NCI-H510A (cell line): ENCODE measurements around the gene FUT1.
"Not testable (repeated sequence)": the region's sequence is repeated elsewhere in the genome, so short reads cannot be mapped to it uniquely, and the experiment has no call there.

Experiments
- DNase-seq: peaks from one replicate; lab custom pipeline; 2025; lab: John Stamatoyannopoulos, UW

The FUT1 gene

GRCh38 chr19:48768994-48769713, 16.7 kb upstream of the FUT1 start:
- no peak for DNase-seq

GRCh38 chr19:48768171-48768753, 15.8 kb upstream of the FUT1 start:
- DNase-seq: not testable (repeated sequence)

- not testable (repeated sequence) for DNase-seq
These were observed 13.4 kb upstream of the FUT1 start for GRCh38 chr19:48765816-48766215.

- no peak for DNase-seq
These were observed 8.2 kb upstream of the FUT1 start for GRCh38 chr19:48760504-48761205.

GRCh38 chr19:48757741-48758144, 5.3 kb upstream of the FUT1 start:
- DNase-seq: no peak

- DNase-seq: no peak
These were observed 4.7 kb upstream of the FUT1 start for GRCh38 chr19:48757089-48757675.

- no peak for DNase-seq
These were observed 4.2 kb upstream of the FUT1 start for GRCh38 chr19:48756686-48757085.

GRCh38 chr19:48756212-48756611, 3.8 kb upstream of the FUT1 start:
- no peak for DNase-seq

- no peak for DNase-seq
These were observed 3.3 kb upstream of the FUT1 start for GRCh38 chr19:48755787-48756186.

- DNase-seq: peak; percentile 82
These were observed 2.7 kb upstream of the FUT1 start, which contains the start of gene FGF21 for GRCh38 chr19:48755084-48755641. TSS of gene FGF21 (plus strand) at chr19:48755524. CDS start at chr19:48756237, 713 bp downstream.

- no peak for DNase-seq
These were observed 471 bp downstream of the FUT1 start for GRCh38 chr19:48751845-48752495.

GRCh38 chr19:48750771-48751504, 1.5 kb downstream of the FUT1 start:
- no peak for DNase-seq

- DNase-seq: no peak
These were observed 2.1 kb downstream of the FUT1 start for GRCh38 chr19:48750351-48750750.

GRCh38 chr19:48749571-48750198, 2.8 kb downstream of the FUT1 start:
- no peak for DNase-seq

- DNase-seq: no peak
These were observed 5.5 kb downstream of the FUT1 start, which contains the start of gene IZUMO1 for GRCh38 chr19:48746738-48747575. TSS of gene IZUMO1 (minus strand) at chr19:48746909. CDS start at chr19:48745859, 1,050 bp downstream.

- no peak for DNase-seq
These were observed 6.3 kb downstream of the FUT1 start for GRCh38 chr19:48746110-48746509.

- DNase-seq: no peak
These were observed 7.0 kb downstream of the FUT1 start for GRCh38 chr19:48745208-48745995.

- DNase-seq: no peak
These were observed 10.3 kb downstream of the FUT1 start for GRCh38 chr19:48742096-48742495.
